H1 (cell line): ENCODE data around the gene TSC22D1. TPM values are rescaled to one million over a fixed set of nuclear protein-coding genes. Genes with fewer than 3 reads are reported as not detected.

Experiments
- BRCA1 ChIP-seq: IDR thresholded peaks from 2 replicates; pipeline ENCODE4 v1.6.1; 2012; ENCODE audit warnings: low read depth, low read length, improper control_type of control experiment
- CBX5 ChIP-seq: fragments of 300-800, 300-1000 bp; sonication (generic); IDR thresholded peaks from 2 replicates; pipeline ENCODE4 v1.7.1; 2016; ENCODE audit warnings: antibody characterized with exemption, low read length, low read depth
- E2F6 ChIP-seq: IDR thresholded peaks from 2 replicates; pipeline ENCODE4 v1.6.1; 2012; ENCODE audit warnings: inconsistent platforms
- HDAC6 ChIP-seq: IDR thresholded peaks from one replicate; pipeline ENCODE4 v1.7.1; 2012; ENCODE audit warnings: low read depth, mild to moderate bottlenecking, inconsistent platforms, low read length, moderate library complexity
- polyA plus RNA-seq, 7 experiments: library from polyadenylated mRNA; depleted of rRNA in 3 of 7; stranded (reverse) in 5 of 7; unstranded in 2 of 7; fragments of >200 nt in 5 of 7; fragments of 200-250 nt in 2 of 7; gene quantifications; 1 replicate in 5 of 7; 2 replicates in 1 of 7; 4 replicates in 1 of 7; pipeline versions ENCODE4 v1.2.1 to v1.2.3, GENCODE V29; 2011 to 2013; ENCODE audit warnings: missing spikeins in 2 of 7, mixed read lengths in 2 of 7
- total RNA-seq: library from RNA; stranded (reverse); fragmentation: NEBNext Ultra II Directional; extraction: Animal tissue kit (Norgen Biotek cat#: 25700); gene quantifications from 2 replicates; pipeline ENCODE4 v1.2.1, GENCODE V29; 2021

TSC22D1 gene
- total and polyA plus RNA-seq, 2 of the 8 experiments (the other 6 are each of a cell fraction or from before 2014, with no cell fraction given): 52.6 to 80.9 TPM

- TF ChIP-seq CBX5: no peak
- TF ChIP-seq HDAC6: no peak
- TF ChIP-seq BRCA1: no peak
- no peak for TF ChIP-seq E2F6
These were observed 88.1 kb downstream of the TSC22D1 start (continued) for GRCh38 chr13:44487989-44488388.
